NCI-H2081 (cell line): ENCODE results near the gene JPH2.
A peak's percentile ranks its signal among the peaks of the same experiment; 100 is the strongest.

Experiments
- DNase-seq, 2 experiments: peaks; one replicate each; lab custom pipeline; 2025; lab: John Stamatoyannopoulos, UW

JPH2 gene

DNA sequence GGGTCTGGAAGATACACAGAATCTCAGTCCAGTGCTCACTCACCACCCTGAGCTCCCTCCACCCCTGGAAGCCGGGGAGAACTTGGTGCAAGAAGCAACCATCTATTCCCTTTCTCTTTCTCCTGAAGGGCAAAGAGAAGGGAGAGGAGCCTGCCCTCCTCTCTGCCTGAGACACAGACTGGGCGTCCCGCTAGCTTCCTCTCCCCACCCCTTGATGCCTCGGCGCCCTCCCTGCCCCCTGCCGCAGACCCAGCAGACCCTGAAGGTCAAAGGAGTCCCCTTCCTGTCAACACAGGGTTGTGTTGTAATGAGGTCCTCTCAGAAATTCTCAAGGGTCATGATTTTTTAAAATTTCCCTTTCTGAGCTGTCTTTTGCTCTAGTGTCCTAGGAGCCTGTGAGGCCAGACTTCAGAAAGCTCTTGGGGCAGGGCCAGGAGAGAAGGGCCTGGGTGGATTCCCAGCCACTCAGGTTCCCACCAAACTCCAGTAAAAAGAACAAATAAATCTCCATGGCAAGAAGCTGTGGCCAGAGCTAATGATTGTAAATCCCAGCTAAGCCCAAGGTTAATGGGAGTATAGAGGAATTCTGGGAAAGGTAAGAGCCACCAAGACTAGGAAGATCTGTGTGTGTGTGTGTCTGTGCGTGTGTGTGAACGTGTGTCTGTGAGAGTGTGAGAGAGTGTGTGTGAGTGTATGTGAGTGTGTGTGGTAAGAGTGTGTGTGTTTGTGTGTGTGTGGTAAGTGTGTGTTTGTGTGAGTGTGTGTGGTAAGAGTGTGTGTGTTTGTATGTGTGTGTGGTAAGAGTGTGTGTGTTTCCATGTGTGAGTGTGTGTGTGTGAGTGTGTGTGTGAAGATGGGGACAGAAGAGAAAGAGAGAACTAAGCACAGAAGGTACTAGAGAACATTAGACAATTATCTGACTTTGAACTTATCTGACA lies 1.1 kb upstream of the JPH2 start:
- no peak for DNase-seq

- no peak for DNase-seq
Observed at GRCh38 chr20:44186674-44187053, 324 bp downstream of the JPH2 start.

GRCh38 chr20:44186201-44186600 lies 787 bp downstream of the JPH2 start:
- DNase-seq = no peak

DNA sequence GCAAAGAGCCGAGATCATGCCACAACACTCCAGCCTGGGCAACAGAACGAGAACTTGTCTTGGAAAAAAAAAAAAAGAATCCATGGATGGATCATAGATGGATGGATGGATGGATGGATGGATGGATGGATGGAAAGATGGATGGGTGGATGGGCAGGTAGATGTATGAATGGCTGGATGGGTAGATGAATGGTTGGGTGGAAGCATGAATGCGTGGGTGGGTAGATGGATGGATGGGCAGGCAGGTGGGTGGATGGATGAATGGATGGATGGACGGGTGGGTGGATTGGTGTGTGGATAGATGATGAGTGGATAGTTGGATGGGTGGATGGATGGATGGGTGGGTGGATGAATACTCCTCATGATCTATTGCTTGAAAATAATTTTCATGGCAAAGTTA lies 1.4 kb downstream of the JPH2 start:
- DNase-seq = no peak

DNA sequence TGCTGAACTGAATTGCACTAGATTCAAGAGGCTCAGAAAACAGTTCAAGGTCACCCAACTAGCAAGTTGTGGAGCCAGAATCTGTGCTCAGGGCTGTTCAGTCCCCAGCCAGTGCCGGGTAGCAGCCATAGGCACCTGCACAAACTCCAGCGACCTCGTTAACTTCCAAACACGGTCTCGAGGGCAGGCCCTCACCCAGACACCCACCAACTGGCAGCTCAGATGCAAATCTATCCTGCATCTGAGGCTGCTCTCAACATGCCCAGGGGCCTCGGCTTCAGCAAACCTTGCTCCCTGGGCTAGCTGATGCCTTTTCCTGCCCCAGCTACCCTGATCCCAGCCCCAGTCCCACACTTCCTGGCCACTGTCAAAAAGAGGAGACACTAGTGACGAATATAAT lies 3.7 kb downstream of the JPH2 start:
- no peak for DNase-seq

DNA sequence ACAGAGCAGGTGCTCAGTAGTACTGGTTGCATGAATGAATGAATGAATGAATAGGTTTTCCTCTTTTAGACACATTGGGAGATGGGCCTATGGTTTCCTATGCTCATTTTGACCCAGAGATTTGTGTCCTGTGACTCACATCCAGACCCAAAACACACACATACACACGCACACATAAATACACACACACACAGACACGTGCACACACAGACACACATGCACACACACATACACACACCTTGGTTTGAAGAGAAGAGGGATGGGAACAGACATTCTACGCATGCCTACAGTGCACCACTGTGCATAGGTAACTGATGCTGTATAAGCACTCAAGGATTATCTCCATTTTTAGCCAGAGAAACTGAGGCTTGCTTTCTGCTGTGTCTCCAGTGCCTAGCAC lies 4.1 kb downstream of the JPH2 start:
- no peak for DNase-seq

GRCh38 chr20:44182135-44182765 lies 4.7 kb downstream of the JPH2 start:
- DNase-seq = no peak

DNA sequence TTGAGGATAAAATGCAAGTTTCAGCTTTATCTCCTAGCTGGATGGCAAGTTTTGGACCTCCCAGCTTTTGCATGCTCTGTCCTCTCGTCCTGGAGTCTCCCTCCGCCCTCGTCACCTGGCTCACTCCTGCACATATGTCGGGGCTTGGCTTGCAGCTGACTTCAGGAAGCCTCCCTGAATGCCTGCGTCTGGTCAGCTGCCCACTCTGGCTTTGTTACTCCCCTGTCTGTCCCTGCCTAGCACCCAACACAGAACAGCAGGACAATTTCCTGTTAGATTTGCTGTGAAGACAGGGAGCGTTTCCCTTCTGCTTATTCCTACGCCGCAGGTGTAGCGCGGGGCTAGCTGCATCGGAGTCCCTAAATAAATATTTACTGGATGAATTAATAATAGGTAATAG lies 5.4 kb downstream of the JPH2 start:
- DNase-seq = peak; percentile 4 to 16

- DNase-seq = no peak
Observed at GRCh38 chr20:44180814-44181213, 6.2 kb downstream of the JPH2 start.

DNA sequence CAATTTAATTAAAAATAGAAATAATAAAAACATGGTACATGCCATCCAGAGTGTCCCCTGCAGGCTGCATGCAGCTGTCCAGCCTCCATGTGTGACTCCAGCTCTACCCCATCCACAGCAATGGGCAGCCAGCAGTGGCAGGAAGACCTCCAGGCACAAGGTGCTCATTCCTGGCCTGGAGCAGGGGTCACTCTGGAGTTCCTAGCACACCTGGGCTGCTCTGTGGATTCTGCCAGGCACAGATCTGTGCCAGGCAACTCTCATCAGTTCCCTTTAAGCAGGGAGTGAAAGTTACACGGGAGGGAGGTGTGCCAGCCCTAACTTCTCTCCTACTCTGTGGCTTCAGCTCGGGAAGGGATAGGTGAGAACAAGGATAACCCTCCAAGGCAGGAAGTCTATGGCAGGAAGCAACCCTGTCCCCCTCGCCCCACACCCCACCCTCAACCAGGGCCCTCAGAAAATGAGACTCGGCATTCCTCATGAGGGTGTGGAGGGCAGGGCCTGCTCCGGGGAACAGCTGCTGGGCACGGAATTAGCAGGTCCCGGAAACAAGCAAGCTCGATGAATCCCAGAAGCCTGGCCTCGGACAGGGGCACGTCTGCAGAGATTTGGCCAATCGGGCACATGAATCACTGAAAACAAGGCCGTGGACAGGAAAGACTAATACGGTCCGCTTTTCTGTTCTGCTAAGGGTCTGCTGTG lies 10.0 kb downstream of the JPH2 start:
- no peak for DNase-seq

DNA sequence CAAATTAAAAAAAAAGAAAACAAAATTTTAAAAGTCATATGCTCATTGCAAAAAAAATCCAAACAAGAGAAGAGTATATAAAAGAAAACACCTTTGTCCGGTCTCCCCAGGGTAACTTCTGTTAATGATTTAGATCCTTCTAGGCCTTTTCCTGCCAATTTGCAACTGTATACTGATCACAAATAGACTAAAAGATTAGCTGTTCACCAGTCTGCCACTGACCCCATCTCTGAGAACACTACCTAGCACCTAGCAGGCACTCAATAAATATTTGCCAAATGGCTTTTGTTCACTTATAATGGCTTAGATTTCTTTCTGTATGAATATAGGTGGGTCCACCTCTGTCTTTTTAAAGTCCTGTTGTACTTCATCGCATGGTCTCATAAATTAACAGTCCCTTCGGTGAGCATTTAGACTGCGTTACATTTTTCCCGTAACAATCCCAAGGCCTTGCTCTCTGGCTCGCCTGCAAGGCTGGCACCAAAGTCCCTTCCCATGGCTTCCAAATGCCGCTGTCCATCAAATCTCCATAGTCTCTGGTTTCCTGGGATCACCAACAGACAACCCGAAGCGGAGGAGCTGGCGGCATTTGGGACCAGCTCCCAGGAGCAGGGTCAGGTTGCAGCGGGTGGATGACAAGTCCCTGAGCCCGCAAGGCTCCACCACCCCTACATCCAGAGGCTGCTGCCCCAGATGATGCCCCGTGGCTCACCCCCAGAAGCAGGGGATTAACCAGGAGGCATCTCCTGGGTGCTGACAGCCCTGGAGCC lies 11.8 kb downstream of the JPH2 start:
- DNase-seq = no peak

- DNase-seq = no peak
Observed at GRCh38 chr20:44173846-44174245, 13.1 kb downstream of the JPH2 start.

DNA sequence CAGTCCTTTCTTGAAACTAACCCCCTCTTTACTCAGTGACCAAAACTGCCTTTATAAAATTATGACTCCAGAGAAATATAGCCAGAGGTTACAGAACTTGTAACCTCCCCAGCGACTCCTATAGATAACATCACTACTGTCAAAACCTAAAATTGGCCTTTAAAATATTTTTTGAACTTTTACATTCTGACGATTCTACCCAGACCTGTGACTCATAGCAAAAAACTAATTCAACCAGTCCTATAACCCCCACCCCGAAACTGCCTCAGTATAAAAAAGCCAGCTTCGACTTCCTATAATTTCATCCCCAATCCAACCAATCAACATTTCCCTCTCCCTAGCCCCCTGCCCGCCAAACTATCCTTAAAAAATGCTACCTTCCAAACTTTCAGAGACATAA lies 13.9 kb downstream of the JPH2 start:
- DNase-seq = no peak

DNA sequence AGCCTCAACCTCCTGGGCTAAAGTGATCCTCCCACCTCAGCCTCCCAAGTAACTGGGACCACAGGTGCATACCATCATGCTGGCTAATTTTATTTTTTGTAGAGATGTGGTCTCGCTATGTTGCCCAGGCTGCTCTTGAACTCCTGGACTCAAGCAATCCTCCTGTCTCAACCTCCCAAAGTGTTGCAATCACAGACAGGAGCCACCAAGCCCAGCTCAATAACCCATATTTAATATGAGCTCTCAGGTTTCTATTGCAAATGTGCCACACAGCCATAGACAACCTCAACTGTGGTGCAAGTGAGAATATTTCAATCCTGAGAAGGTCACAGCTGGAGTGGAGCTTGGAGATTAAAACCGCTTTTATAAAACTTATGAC lies 14.4 kb downstream of the JPH2 start:
- no peak for DNase-seq

- DNase-seq = no peak
Observed at GRCh38 chr20:44171775-44172571, 15.0 kb downstream of the JPH2 start.

GRCh38 chr20:44170816-44171410 lies 16.1 kb downstream of the JPH2 start:
- DNase-seq = no peak

GRCh38 chr20:44167736-44168135 lies 19.3 kb downstream of the JPH2 start:
- DNase-seq = no peak

GRCh38 chr20:44166477-44166876 lies 20.5 kb downstream of the JPH2 start:
- no peak for DNase-seq

GRCh38 chr20:44166008-44166407 lies 21.0 kb downstream of the JPH2 start:
- DNase-seq = no peak

DNA sequence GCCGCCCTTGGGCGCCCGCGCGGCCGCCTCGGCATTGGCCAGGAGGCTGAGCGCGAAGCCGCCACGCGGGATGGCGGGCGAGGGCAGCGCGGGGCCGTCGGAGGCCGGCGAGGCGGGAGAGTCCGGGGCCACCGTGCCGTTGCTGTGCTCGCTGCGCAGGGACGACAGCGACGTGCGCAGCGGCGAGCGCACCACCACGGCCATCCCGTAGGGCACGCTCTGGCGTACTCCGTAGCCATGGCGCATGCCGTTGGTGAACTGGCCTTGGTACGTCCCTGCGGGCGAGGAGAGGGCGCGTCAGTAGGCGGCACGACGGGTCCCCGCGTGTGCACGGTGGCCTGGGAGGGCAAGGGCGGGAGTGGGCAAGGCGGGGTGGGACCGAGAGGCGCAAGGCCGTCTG lies 26.9 kb downstream of the JPH2 start:
- DNase-seq = no peak

DNA sequence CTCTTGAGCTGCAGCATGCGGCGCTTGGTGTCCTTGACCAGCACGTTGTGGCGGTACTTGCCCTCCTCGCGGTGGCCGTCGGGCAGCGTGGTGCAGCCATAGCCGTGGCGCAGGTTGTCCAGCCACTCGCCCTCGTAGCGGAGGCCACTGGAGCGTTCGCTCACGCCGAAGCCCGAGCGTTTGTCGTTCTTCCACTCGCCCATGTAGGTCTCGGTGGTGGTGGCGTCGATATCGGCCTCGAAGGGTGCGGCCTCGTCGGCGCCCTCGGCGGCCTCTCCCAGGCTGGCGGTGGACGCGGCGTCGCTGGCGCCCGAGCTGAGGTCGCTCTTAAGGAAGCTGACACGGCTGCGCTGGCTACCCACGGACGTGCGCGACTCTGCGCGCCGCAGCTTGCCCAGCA lies 27.3 kb downstream of the JPH2 start:
- DNase-seq = no peak
